Body of pancreas (tissue), 4 donors: ENCODE data around the gene PLA2G4B. TPM values are rescaled to one million over a fixed set of nuclear protein-coding genes. Genes with fewer than 3 reads are reported as not detected.

Experiments
- ATAC-seq: fragments of 150-250 bp; one replicate; pipeline ENCODE4 v1.9.1; 2016
- DNase-seq, 4 donors: peaks; one replicate each; pipeline ENCODE4 v3.0.0-alpha.2; 2019
- H3K27ac ChIP-seq, 4 donors: fragments of 200-600 bp; sonication (generic); 1 replicate in 3 of 4; 2 replicates in 1 of 4; pipeline versions ENCODE4 v1.5.1 to v1.6.1; 2016 to 2019; ENCODE audit warnings: mild to moderate bottlenecking in 1 of 4, mixed read lengths in 1 of 4, moderate library complexity in 1 of 4
- H3K27me3 ChIP-seq, 2 donors: fragments of 200-600 bp; sonication (generic); one replicate each; pipeline ENCODE4 v1.6.0; 2016; ENCODE audit warnings: mild to moderate bottlenecking in 1 of 2
- H3K36me3 ChIP-seq, 2 donors: fragments of 200-600 bp; sonication (generic); replicated peaks in 1 of 2; 2 replicates each; pipeline ENCODE4 v1.5.1; 2016; ENCODE audit warnings: low read depth in 2 of 2; ENCODE audit not compliant: insufficient read depth in 1 of 2
- H3K4me1 ChIP-seq: fragments of 200-600 bp; sonication (generic); one replicate; pipeline ENCODE4 v1.6.0; 2016
- H3K4me3 ChIP-seq, 2 donors: fragments of 200-600 bp; sonication (generic); 1 replicate in 1 of 2; 2 replicates in 1 of 2; pipeline ENCODE4 v1.5.1; 2016 to 2019
- H3K9me3 ChIP-seq, 3 donors: fragments of 200-600 bp; sonication (generic); 1 replicate in 2 of 3; 2 replicates in 1 of 3; pipeline ENCODE4 v1.5.1; 2016
- POLR2A ChIP-seq, 3 donors: fragments of 450-650 bp; IDR thresholded peaks; one replicate each; pipeline ENCODE4 v1.6.1; 2016; ENCODE audit warnings: antibody characterized with exemption in 3 of 3, mild to moderate bottlenecking in 2 of 3
- WGBS, 2 donors: methylation state at CpG; one replicate each; pipeline ENCODE4 v1.1.5; 2017; 5-methylcytosine and 5-hydroxymethylcytosine counted together
- intact Hi-C: fragments of 100-400 bp; cut with DNase I; formaldehyde crosslinking; loops from one replicate; pipeline ENCODE4 v1.15.1; 2023
- total RNA-seq, 2 donors: library from RNA; depleted of rRNA; stranded (reverse); fragments of >200 nt; gene quantifications; one replicate each; pipeline ENCODE4 v1.1.0, GENCODE V29; 2016
- TF ChIP-seq, protein P1 (sequence below), 7 experiments: fragments of 450-650 bp in 4 of 7; fragments of 200-600 bp in 3 of 7; sonication (generic) in 3 of 7; IDR thresholded peaks; one replicate each; pipeline ENCODE4 v1.5.1; 2016 to 2019; ENCODE audit warnings: antibody characterized with exemption in 7 of 7

Gene PLA2G4B
- total RNA-seq, 2 donors from 2014 or later = 17.4 to 18.1 TPM

DNA sequence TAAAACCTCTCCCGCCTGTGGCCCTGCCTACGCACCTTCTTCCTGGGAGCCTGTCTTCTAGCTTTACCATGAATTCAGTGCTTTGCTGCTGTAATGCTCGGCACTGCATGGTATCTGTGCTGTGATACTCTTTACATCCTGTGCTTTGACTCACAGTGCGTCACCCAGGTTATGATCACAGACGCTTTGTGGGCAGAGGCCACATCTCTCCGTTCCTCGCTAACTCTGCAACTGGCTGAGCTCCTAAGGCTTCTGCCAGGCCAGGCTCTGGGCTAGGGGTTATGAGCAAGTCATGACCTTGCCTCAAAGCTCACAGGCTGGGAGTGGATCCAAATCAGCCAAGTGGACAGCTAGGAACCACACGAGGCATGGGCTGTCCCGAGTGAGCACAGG, 32.0 kb downstream of the PLA2G4B start:
- Histone ChIP-seq H3K27me3 (no peaks in the 10 kb centered on the region), H3K4me1 (no peaks in the 10 kb centered on the region), H3K4me3 (no peak overlapping the region), H3K27ac (no peak overlapping the region), H3K9me3 (no peaks in the 10 kb centered on the region), H3K36me3 (no peaks in the 10 kb centered on the region)
- intact Hi-C loops = no loop called here
- WGBS, 2 donors = 69 to 94% methylated on average over 8 to 9 of the region's 9 CpGs
- no peak for ATAC-seq
- TF ChIP-seq, protein P1, sequence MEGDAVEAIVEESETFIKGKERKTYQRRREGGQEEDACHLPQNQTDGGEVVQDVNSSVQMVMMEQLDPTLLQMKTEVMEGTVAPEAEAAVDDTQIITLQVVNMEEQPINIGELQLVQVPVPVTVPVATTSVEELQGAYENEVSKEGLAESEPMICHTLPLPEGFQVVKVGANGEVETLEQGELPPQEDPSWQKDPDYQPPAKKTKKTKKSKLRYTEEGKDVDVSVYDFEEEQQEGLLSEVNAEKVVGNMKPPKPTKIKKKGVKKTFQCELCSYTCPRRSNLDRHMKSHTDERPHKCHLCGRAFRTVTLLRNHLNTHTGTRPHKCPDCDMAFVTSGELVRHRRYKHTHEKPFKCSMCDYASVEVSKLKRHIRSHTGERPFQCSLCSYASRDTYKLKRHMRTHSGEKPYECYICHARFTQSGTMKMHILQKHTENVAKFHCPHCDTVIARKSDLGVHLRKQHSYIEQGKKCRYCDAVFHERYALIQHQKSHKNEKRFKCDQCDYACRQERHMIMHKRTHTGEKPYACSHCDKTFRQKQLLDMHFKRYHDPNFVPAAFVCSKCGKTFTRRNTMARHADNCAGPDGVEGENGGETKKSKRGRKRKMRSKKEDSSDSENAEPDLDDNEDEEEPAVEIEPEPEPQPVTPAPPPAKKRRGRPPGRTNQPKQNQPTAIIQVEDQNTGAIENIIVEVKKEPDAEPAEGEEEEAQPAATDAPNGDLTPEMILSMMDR (IDR thresholded peaks at IDR 0.05) = no peak
- no peak for TF ChIP-seq POLR2A (IDR thresholded peaks at IDR 0.05)
- DNase-seq = no peak

DNA sequence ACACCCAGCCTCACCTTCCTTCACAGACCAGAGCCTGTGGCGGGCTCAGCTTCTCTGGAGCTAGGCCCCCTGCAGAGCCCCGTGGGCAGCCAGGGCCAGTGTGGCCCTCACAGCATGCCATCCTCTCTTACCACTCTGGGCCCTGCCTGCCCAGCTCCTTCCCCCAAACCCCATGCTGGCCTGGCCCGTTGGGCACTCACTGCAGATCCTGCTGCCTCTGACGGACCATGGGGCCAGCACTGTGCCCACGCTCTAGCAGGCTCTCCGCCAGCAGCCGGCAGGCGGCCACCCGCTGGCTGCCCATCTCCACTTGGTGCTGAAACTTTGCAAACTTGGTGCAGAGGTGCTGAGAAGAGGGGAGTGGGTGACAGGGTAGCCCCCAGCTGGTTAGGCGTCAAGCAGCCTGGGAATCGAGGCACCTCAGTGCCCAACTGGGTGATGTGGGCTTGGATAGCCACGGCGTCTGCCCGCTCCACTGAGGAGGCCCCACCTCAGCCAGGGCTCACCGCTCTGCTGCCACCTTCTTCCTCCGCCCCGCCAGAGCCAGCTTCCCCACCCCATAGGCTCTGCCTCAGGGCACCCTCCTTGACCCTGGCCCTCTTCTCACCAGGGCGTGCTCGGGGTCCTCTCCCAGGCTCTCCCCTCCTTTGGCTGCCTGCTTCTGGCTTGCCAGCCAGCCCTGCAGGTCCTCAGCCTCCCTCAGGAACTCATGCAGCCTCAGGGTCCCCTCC, 32.7 kb downstream of the PLA2G4B start:
- WGBS, 2 donors = 88 to 91% methylated on average over 4 to 17 of the region's 19 CpGs
- H3K27ac ChIP-seq = no peak overlapping the region
- TF ChIP-seq POLR2A (IDR thresholded peaks at IDR 0.05) = no peak
- TF ChIP-seq, protein P1 (IDR thresholded peaks at IDR 0.05) = no peak
- intact Hi-C loops = no loop called here
- H3K4me3 ChIP-seq = no peak overlapping the region
- no peaks in the 10 kb centered on the region for H3K9me3 ChIP-seq
- no peak for ATAC-seq
- H3K27me3 ChIP-seq = no peaks in the 10 kb centered on the region
- no peak for DNase-seq
- H3K4me1 ChIP-seq = no peaks in the 10 kb centered on the region
- no peaks in the 10 kb centered on the region for H3K36me3 ChIP-seq

DNA sequence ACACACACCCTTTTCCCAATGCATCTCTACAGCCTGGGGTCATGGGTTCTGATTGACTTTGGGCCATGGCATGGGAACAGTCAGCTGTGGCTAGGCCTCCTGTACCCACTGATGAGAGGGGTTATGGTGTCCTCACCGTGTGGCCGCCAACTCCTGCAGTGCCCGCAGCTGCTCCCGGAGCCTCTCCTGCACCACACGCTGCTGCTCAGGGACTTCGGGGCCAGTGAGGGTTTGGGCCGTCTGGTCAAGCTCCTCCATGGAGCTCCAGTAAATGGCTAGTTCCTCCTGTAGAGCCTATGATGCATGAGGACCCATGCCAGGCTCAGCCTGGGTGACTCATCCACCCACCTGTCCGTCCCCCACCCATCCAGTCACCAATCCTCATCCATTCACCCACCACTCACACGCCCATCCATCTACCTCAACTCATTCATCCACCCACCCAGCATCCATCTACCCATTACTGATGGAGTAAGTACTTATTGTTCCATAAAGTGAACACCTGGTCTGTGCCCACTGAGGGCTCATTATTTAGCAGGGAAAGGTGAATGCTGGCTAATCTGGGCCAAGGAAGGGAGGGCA, 33.6 kb downstream of the PLA2G4B start:
- intact Hi-C loops = no loop called here
- TF ChIP-seq POLR2A (IDR thresholded peaks at IDR 0.05) = no peak
- TF ChIP-seq, protein P1 (IDR thresholded peaks at IDR 0.05) = no peak
- WGBS, 2 donors = 94 to 97% methylated on average over 7 to 9 of the region's 9 CpGs

DNA sequence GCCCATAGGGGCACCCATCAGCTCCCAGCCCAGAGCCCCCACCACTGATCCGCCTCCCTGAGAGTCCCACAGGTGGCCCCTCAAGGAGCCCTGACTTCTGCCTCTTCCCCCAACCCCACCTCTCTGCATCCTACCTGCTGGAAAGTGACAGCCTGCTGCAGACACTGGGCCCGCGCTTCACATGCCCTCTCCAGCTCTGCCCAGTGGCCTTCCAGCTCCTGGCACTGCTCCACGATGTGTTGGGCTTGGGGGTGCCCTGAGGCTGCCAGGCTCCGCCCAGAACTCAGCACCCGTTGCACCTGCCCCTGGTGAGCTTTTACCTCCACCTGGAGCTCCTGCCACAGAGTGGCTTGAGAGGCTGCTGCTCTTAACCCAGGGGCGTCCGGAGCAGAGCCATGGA, 35.1 kb downstream of the PLA2G4B start:
- no peak for TF ChIP-seq POLR2A (IDR thresholded peaks at IDR 0.05)
- TF ChIP-seq, protein P1 (IDR thresholded peaks at IDR 0.05) = no peak
- Histone ChIP-seq H3K36me3 (no peaks in the 10 kb centered on the region), H3K9me3 (no peaks in the 10 kb centered on the region), H3K27ac (no peak overlapping the region), H3K4me3 (no peak overlapping the region), H3K27me3 (no peaks in the 10 kb centered on the region), H3K4me1 (no peaks in the 10 kb centered on the region)
- 81 to 86% methylated on average over 6 to 8 of the region's 8 CpGs for WGBS, 2 donors
- no peak for ATAC-seq
- intact Hi-C loops = no loop called here
- no peak for DNase-seq

More for the DNA sequence above, 33.6 kb downstream of the PLA2G4B start:
- Histone ChIP-seq H3K4me1 (no peaks in the 10 kb centered on the region), H3K9me3 (no peaks in the 10 kb centered on the region), H3K36me3 (no peaks in the 10 kb centered on the region), H3K27ac (no peak overlapping the region), H3K27me3 (no peaks in the 10 kb centered on the region), H3K4me3 (no peak overlapping the region)
- ATAC-seq (no peak), DNase-seq (no peak)

DNA sequence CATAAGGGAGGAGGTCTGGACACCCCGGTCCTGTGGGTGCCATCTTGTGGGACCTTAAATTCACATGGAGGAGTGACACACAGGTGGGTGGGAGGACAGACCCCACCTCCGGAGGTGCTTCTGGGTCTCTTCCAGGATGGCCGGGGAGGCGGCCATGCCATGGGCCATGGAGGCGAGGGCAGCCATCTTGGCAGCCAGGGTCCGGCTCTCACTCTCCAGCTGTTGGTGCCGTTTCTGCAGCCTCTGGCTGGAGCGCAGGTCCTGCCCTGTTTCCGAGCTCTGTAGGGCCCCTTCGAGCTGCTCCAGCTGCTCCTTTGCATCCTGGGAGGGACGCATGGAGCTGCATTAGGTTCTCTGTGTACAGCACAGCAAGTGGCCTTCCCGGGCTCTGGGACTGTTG, 36.1 kb downstream of the PLA2G4B start:
- Histone ChIP-seq H3K36me3 (no peaks in the 10 kb centered on the region), H3K9me3 (no peaks in the 10 kb centered on the region), H3K27ac (no peak overlapping the region), H3K27me3 (no peaks in the 10 kb centered on the region), H3K4me1 (no peaks in the 10 kb centered on the region), H3K4me3 (no peak overlapping the region)
- intact Hi-C loops = no loop called here
- DNase-seq (no peak), ATAC-seq (no peak)
- TF ChIP-seq POLR2A (IDR thresholded peaks at IDR 0.05) = no peak
- TF ChIP-seq, protein P1 (IDR thresholded peaks at IDR 0.05) = no peak
- 89 to 100% methylated on average over 2 to 9 of the region's 12 CpGs for WGBS, 2 donors
